Measurements from ENCODE around the gene MBNL1.

The MBNL1 gene

GRCh38 chr3:152348436-152349177, 79.9 kb downstream of the MBNL1 start:
- TF ChIP-seq ARNTL (CRISPR knock-in tag; IDR thresholded peaks at IDR 0.05; ENCODE audit: borderline replicate concordance, low read depth) (no peak), BACH2 (CRISPR knock-in tag; IDR thresholded peaks at IDR 0.05; ENCODE audit: borderline replicate concordance) (no peak), TSHZ2 (CRISPR knock-in tag; IDR thresholded peaks at IDR 0.05) (no peak), CSRNP3 (CRISPR knock-in tag; IDR thresholded peaks at IDR 0.05) (no peak), SNAI2 (CRISPR knock-in tag; IDR thresholded peaks at IDR 0.05) (no peak), ZNF8 (CRISPR knock-in tag; IDR thresholded peaks at IDR 0.05) (no peak), ESRRG (CRISPR knock-in tag; IDR thresholded peaks at IDR 0.05) (no peak), ZNF565 (CRISPR knock-in tag; conservative IDR thresholded peaks at IDR 0.05; ENCODE audit: low read depth) (no peak), PPARA (CRISPR knock-in tag; IDR thresholded peaks at IDR 0.05; ENCODE audit: borderline replicate concordance) (no peak), CSDC2 (CRISPR knock-in tag; IDR thresholded peaks at IDR 0.05) (no peak), ZFP30 (CRISPR knock-in tag; IDR thresholded peaks at IDR 0.05) (no peak)
- peak; percentile 51 for ATAC-seq

GRCh38 chr3:152349392-152349791, 80.7 kb downstream of the MBNL1 start:
- TF ChIP-seq POU6F1 (CRISPR knock-in tag; IDR thresholded peaks at IDR 0.05; ENCODE audit: borderline replicate concordance, low read depth) (no peak), RARB (CRISPR knock-in tag; IDR thresholded peaks at IDR 0.05) (no peak), ZNF565 (CRISPR knock-in tag; conservative IDR thresholded peaks at IDR 0.05; ENCODE audit: low read depth) (no peak), GLIS3 (CRISPR knock-in tag; IDR thresholded peaks at IDR 0.05) (no peak), CSRNP3 (CRISPR knock-in tag; IDR thresholded peaks at IDR 0.05) (no peak), BACH2 (CRISPR knock-in tag; IDR thresholded peaks at IDR 0.05; ENCODE audit: borderline replicate concordance) (no peak), TCF4 (CRISPR knock-in tag; IDR thresholded peaks at IDR 0.05; ENCODE audit: borderline replicate concordance) (no peak), ZC3H10 (CRISPR knock-in tag; IDR thresholded peaks at IDR 0.05) (no peak), ZFP30 (CRISPR knock-in tag; IDR thresholded peaks at IDR 0.05) (no peak)
- peak; percentile 30 for ATAC-seq

- ATAC-seq = peak; percentile 52
- no peak for TF ChIP-seq RARB (CRISPR knock-in tag; IDR thresholded peaks at IDR 0.05)
- TF ChIP-seq PATZ1 (CRISPR knock-in tag; IDR thresholded peaks at IDR 0.05; ENCODE audit: borderline replicate concordance) = no peak
- no peak for TF ChIP-seq ZNF8 (CRISPR knock-in tag; IDR thresholded peaks at IDR 0.05)
- TF ChIP-seq SNAI2 (CRISPR knock-in tag; IDR thresholded peaks at IDR 0.05) = no peak
- no peak for TF ChIP-seq ZNF565 (CRISPR knock-in tag; conservative IDR thresholded peaks at IDR 0.05; ENCODE audit: low read depth)
- TF ChIP-seq ZFP3 (CRISPR knock-in tag; IDR thresholded peaks at IDR 0.05) = no peak
- no peak for TF ChIP-seq ESRRG (CRISPR knock-in tag; IDR thresholded peaks at IDR 0.05)
- no peak for TF ChIP-seq ZC3H10 (CRISPR knock-in tag; IDR thresholded peaks at IDR 0.05)
- TF ChIP-seq OSR1 (CRISPR knock-in tag; IDR thresholded peaks at IDR 0.05) = no peak
These were observed 81.4 kb downstream of the MBNL1 start for GRCh38 chr3:152350139-152350538.
